HepG2 (cell line): ENCODE data around the gene SLC22A13. TPM values are rescaled to one million over a fixed set of nuclear protein-coding genes. Genes with fewer than 3 reads are reported as not detected.

Source experiments
- ATAC-seq: fragments of 200-7000 bp; cut with Tn5 transposase; 3 replicates; pipeline ENCODE4 v1.9.1; 2020; ENCODE audit warnings: mild to moderate bottlenecking, moderate library complexity
- BruUV-seq: library from RNA; stranded (reverse); fragments of 400-500 nt; replicated peaks from 2 replicates; lab custom pipeline; 2021; lab: Mats Ljungman, UMichigan
- CTCF ChIA-PET: fragments of 300-600 bp; formaldehyde crosslinking; extraction: SDS; loops from one replicate; lab custom pipeline; 2021; ENCODE audit warnings: low total read pairs, inconsistent platforms, low intra/inter-chr PET ratio; lab: Yijun Ruan, JAX
- POLR2A ChIA-PET: fragments of 350-600 bp; sonication (Branson Sonifier 250); formaldehyde crosslinking; loops from one replicate; lab custom pipeline; 2020; ENCODE audit warnings: antibody characterized with exemption, inconsistent platforms; lab: Yijun Ruan, JAX
- DNase-seq: peaks from one replicate; pipeline ENCODE4 v3.0.0-alpha.2; 2015; ENCODE audit warnings: low spot score
- FAIRE-seq: peaks from 3 replicates; lab custom pipeline; 2011; peaks lifted over from hg19 to GRCh38; lab: Jason Lieb, UNC
- H2AFZ ChIP-seq: one replicate; pipeline ENCODE4 v1.6.1; 2011; ENCODE audit warnings: low read length, inconsistent platforms
- H3K27ac ChIP-seq: fragments of 300-600 bp; 3 replicates; pipeline ENCODE4 v1.8.0; 2011; ENCODE audit warnings: mixed run types, mild to moderate bottlenecking, mixed read lengths, low read length, inconsistent platforms; ENCODE audit not compliant: insufficient read depth; ENCODE audit errors: extremely low read length
- H3K27me3 ChIP-seq, 2 experiments: fragments of 200-600 bp in 1 of 2; 2 replicates in 1 of 2; 3 replicates in 1 of 2; pipeline versions ENCODE4 v1.6.0 to v1.8.0; 2011; ENCODE audit warnings: low read length in 2 of 2, mild to moderate bottlenecking in 2 of 2, moderate library complexity in 2 of 2, inconsistent platforms in 1 of 2; ENCODE audit not compliant: insufficient read depth in 2 of 2, control insufficient read depth in 1 of 2
- H3K36me3 ChIP-seq, 2 experiments: fragments of 200-600 bp in 1 of 2; replicated peaks in 1 of 2; 2 replicates in 1 of 2; 3 replicates in 1 of 2; pipeline versions ENCODE4 v1.5.1 to v1.8.0; 2011; ENCODE audit warnings: low read length in 2 of 2, inconsistent platforms in 1 of 2; ENCODE audit not compliant: insufficient read depth in 2 of 2, control insufficient read depth in 1 of 2
- H3K4me1 ChIP-seq: 2 replicates; pipeline ENCODE4 v1.5.1; 2012; ENCODE audit warnings: low read length, inconsistent platforms; ENCODE audit not compliant: insufficient read depth
- H3K4me2 ChIP-seq: 2 replicates; pipeline ENCODE4 v1.6.0; 2011; ENCODE audit warnings: low read depth, low read length, inconsistent platforms
- H3K4me3 ChIP-seq, 3 experiments: fragments of 200-600 bp in 1 of 3; sonication (generic), shearing (Covaris generic) in 1 of 3; replicated peaks in 1 of 3; 2 replicates each; pipeline ENCODE4 v1.5.1; 2011 to 2016; ENCODE audit warnings: low read length in 3 of 3, inconsistent platforms in 2 of 3, low read depth in 2 of 3, mild to moderate bottlenecking in 2 of 3, control low read depth in 1 of 3, mixed read lengths in 1 of 3; ENCODE audit not compliant: insufficient read depth in 1 of 3
- H3K79me2 ChIP-seq: one replicate; pipeline ENCODE4 v1.6.1; 2011; ENCODE audit warnings: low read length, inconsistent platforms; ENCODE audit not compliant: insufficient read depth
- H3K9ac ChIP-seq: 2 replicates; pipeline ENCODE4 v1.6.0; 2011; ENCODE audit warnings: mild to moderate bottlenecking, low read depth, low read length, inconsistent platforms; ENCODE audit not compliant: insufficient read depth
- H3K9me3 ChIP-seq: 2 replicates; pipeline ENCODE4 v1.5.1; 2012; ENCODE audit warnings: mild to moderate bottlenecking, low read length
- H4K20me1 ChIP-seq: 2 replicates; pipeline ENCODE4 v1.6.0; 2011; ENCODE audit warnings: inconsistent platforms, mild to moderate bottlenecking, low read length, moderate library complexity; ENCODE audit not compliant: insufficient read depth
- GPN1 ChIP-seq: sonication (generic); formaldehyde crosslinking; IDR thresholded peaks from 2 replicates; pipeline ENCODE4 v1.5.1; 2020; ENCODE audit warnings: missing genetic modification reagents, borderline replicate concordance
- GZF1 ChIP-seq: sonication (generic); formaldehyde crosslinking; IDR thresholded peaks from 2 replicates; pipeline ENCODE4 v1.5.1; 2020; ENCODE audit warnings: mild to moderate bottlenecking, missing genetic modification reagents
- MAFF ChIP-seq: IDR thresholded peaks from 2 replicates; pipeline ENCODE4 v1.6.1; 2011; ENCODE audit warnings: low read depth, low read length, improper control_type of control experiment
- MAFK ChIP-seq, 2 experiments: IDR thresholded peaks in 1 of 2; conservative IDR thresholded peaks in 1 of 2; 2 replicates each; pipeline ENCODE4 v1.6.1; 2011; ENCODE audit warnings: improper control_type of control experiment in 2 of 2, low read length in 2 of 2
- MEF2D ChIP-seq: sonication (generic); formaldehyde crosslinking; IDR thresholded peaks from 2 replicates; pipeline ENCODE4 v1.5.1; 2020; ENCODE audit warnings: mild to moderate bottlenecking, missing genetic modification reagents
- PRMT3 ChIP-seq: sonication (generic); formaldehyde crosslinking; IDR thresholded peaks from 2 replicates; pipeline ENCODE4 v1.8.1; 2022; ENCODE audit warnings: low read depth, mild to moderate bottlenecking, moderate library complexity, missing genetic modification reagents, borderline replicate concordance
- ZBTB42 ChIP-seq: sonication (generic); formaldehyde crosslinking; IDR thresholded peaks from 2 replicates; pipeline ENCODE4 v1.5.0; 2020; ENCODE audit warnings: mild to moderate bottlenecking, missing genetic modification reagents
- ZNF264 ChIP-seq: sonication (generic); formaldehyde crosslinking; IDR thresholded peaks from 2 replicates; pipeline ENCODE4 v1.4.0; 2020; ENCODE audit warnings: missing genetic modification reagents
- ZNF337 ChIP-seq: sonication (generic); formaldehyde crosslinking; IDR thresholded peaks from 2 replicates; pipeline ENCODE4 v1.5.1; 2020; ENCODE audit warnings: missing genetic modification reagents, low read depth, mild to moderate bottlenecking, borderline replicate concordance
- ZNF350 ChIP-seq: sonication (generic); formaldehyde crosslinking; IDR thresholded peaks from 2 replicates; pipeline ENCODE4 v1.4.0; 2020; ENCODE audit warnings: mild to moderate bottlenecking, low read depth, missing genetic modification reagents, borderline replicate concordance
- ZNF570 ChIP-seq: sonication (generic); formaldehyde crosslinking; IDR thresholded peaks from 2 replicates; pipeline ENCODE4 v1.4.0; 2020; ENCODE audit warnings: mild to moderate bottlenecking, missing genetic modification reagents, borderline replicate concordance
- WGBS: methylation state at CpG from one replicate; pipeline ENCODE4 v1.1.6; 2017; ENCODE audit warnings: low lambda C conversion rate; 5-methylcytosine and 5-hydroxymethylcytosine counted together
- in situ Hi-C: cut with HindIII; loops from 2 replicates; pipeline ENCODE4 v1.10.0; 2017; ENCODE audit warnings: low pct_unique_long_range_greater_than_20kb; ENCODE audit not compliant: extremely low pct_ligation_motif_present
- intact Hi-C: fragments of 100-400 bp; cut with micrococcal nuclease; formaldehyde crosslinking; loops from one replicate; pipeline ENCODE4 v1.10.0; 2022; ENCODE audit not compliant: unreplicated experiment
- polyA plus RNA-seq, 8 experiments: library from polyadenylated mRNA; depleted of rRNA in 3 of 8; stranded (reverse) in 7 of 8; unstranded in 1 of 8; fragments of >200 nt; fragmentation: Illumina TruSeq in 4 of 8; extraction: Trizol in 4 of 8; gene quantifications; 2 replicates each; pipeline versions ENCODE4 v1.2.1 to v1.2.3, GENCODE V29; 2011 to 2016; ENCODE audit warnings: low read depth in 4 of 8, missing spikeins in 1 of 8, mixed read lengths in 1 of 8; ENCODE audit not compliant: insufficient read depth in 1 of 8
- total RNA-seq, 5 experiments: library from RNA; depleted of rRNA; stranded (reverse); fragments of >200 nt; fragmentation: Illumina TruSeq; extraction: Trizol; gene quantifications; 2 replicates each; pipeline ENCODE4 v1.2.3, GENCODE V29; 2016; ENCODE audit warnings: low read depth in 1 of 5
- TF ChIP-seq, protein P1 (sequence below): sonication (generic); formaldehyde crosslinking; IDR thresholded peaks from 2 replicates; pipeline ENCODE4 v1.5.0; 2020; ENCODE audit warnings: missing genetic modification reagents
- TF ChIP-seq, protein P2 (sequence below): sonication (generic); formaldehyde crosslinking; IDR thresholded peaks from 2 replicates; pipeline ENCODE4 v1.4.0; 2020; ENCODE audit warnings: missing genetic modification reagents
- TF ChIP-seq, protein P3 (sequence below): sonication (generic); formaldehyde crosslinking; IDR thresholded peaks from 2 replicates; pipeline ENCODE4 v1.9.0; 2022; ENCODE audit warnings: missing genetic modification reagents, mild to moderate bottlenecking, borderline replicate concordance

SLC22A13 gene
- total and polyA plus RNA-seq, 2 of the 13 experiments (the other 11 are each of a cell fraction or from before 2014, with no cell fraction given): 0.20 TPM; not detected in 1

DNA sequence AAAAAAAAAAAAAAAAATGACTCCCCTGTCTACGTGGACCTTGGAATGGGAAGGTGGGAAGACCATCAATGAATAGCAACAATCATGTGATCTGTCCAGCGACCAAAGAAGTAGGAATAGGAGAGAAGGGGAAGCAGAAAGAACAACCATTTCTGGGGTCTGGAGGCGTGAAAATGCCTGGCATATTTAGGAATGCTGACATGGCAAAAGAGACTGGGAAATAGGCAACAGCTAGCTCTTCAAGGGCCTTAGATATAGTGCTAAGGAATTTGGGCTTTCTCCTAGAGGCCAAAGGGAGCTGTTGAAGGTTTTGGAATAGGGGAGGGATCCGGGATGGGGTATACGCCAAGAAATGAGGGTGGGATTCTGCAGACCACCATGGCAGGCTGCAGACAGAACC is 5.9 kb downstream of the SLC22A13 start:
- DNase-seq: no peak
- Histone ChIP-seq H2AFZ (no peak overlapping the region), H3K9me3 (no peaks in the 10 kb centered on the region), H3K9ac (no peak overlapping the region), H3K4me1 (no peaks in the 10 kb centered on the region), H3K36me3 (no peaks in the 10 kb centered on the region)
- intact Hi-C loops: no loop called here
- no peak for FAIRE-seq
- CTCF ChIA-PET: no interaction called here
- no TSS peak for BruUV-seq
- 61% methylated on average over 5 of the region's 5 CpGs for WGBS
- TF ChIP-seq ZBTB42 (CRISPR knock-in tag): no peak
- TF ChIP-seq MAFF: peak; percentile 94
- TF ChIP-seq MAFK (conservative IDR thresholded peaks at IDR 0.05 in 1 of 2, IDR thresholded peaks at IDR 0.05 in 1 of 2; ENCODE audit: low read length in 2 of 2): peak; percentile 94 to 96
- TF ChIP-seq, all 625 proteins: peak for 2
- Histone ChIP-seq H3K4me3 (no peak overlapping the region), H4K20me1 (no peaks in the 10 kb centered on the region), H3K79me2 (no peaks in the 10 kb centered on the region), H3K4me2 (no peak overlapping the region), H3K27ac (no peak overlapping the region), H3K27me3 (peaks cover 1 to 4% of the 10 kb centered on the region in 2 experiments; a peak in 1 of 5 replicates)
- POLR2A ChIA-PET: no interaction called here
- ATAC-seq: no peak
- in situ Hi-C loops: loop anchor here (10.0 kb wide), 1 partner anchor 157 kb away; no protein-coding TSS in a partner anchor

DNA sequence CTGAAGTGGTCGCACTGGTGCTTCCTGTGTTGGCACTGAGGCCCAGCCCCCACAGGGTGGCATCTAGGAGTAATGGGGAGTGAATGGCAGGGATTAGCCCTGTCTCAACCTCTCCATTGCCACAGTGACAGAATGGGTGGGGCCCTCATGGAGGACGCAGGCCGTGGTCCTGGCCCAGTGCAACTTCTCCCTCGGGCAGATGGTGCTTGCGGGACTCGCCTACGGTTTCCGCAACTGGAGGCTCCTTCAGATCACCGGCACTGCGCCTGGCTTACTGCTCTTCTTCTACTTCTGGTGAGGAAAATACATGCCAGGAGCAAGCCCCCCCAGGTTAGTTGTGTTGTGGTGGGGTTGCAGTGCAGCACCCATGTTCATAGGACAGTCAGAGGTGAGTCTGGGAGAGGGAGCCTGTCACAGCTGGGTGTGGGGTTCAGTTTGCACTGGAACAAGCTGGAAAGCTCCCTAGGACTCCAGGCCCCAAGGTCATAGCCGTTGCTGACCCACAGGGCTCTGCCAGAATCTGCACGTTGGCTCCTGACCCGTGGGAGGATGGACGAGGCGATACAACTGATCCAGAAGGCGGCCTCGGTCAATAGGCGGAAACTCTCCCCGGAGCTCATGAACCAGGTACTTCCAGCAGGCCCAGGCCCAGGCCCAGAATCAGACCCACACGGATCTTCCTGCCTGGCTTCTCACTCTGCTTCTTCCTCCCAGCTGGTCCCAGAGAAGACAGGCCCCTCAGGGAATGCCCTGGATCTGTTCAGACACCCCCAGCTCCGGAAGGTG is 9.4 kb downstream of the SLC22A13 start:
- BruUV-seq: no TSS peak
- in situ Hi-C loops (loop anchor here (10.0 kb wide), 1 partner anchor 160 kb away; no protein-coding TSS in a partner anchor), intact Hi-C loops (loop anchor here (1.0 kb wide), 1 partner anchor 45 kb away; no protein-coding TSS in a partner anchor)
- WGBS: 20% methylated on average over 2 of the region's 21 CpGs
- peak; percentile 15; the same call in 2 of the 3 replicates for ATAC-seq
- H3K27me3 ChIP-seq: peaks cover 1 to 13% of the 10 kb centered on the region in 2 experiments; a peak in 2 of 5 replicates
- FAIRE-seq: no peak
- H3K27ac ChIP-seq: no peak overlapping the region
- POLR2A ChIA-PET: no interaction called here
- no peak overlapping the region for H2AFZ ChIP-seq
- no peak for DNase-seq
- H3K79me2 ChIP-seq: no peaks in the 10 kb centered on the region
- no peaks in the 10 kb centered on the region for H3K9me3 ChIP-seq
- no peak overlapping the region for H3K9ac ChIP-seq
- CTCF ChIA-PET: no interaction called here
- no peaks in the 10 kb centered on the region for H3K36me3 ChIP-seq
- H3K4me3 ChIP-seq: no peak overlapping the region
- no peaks in the 10 kb centered on the region for H4K20me1 ChIP-seq
- H3K4me1 ChIP-seq: no peaks in the 10 kb centered on the region
- no peak overlapping the region for H3K4me2 ChIP-seq
- TF ChIP-seq ZNF350 (CRISPR knock-in tag) (no peak), GZF1 (no peak), ZNF337 (CRISPR knock-in tag) (no peak), ZNF264 (no peak), PRMT3 (CRISPR knock-in tag) (no peak), GPN1 (CRISPR knock-in tag) (no peak), MEF2D (CRISPR knock-in tag) (no peak), ZNF570 (CRISPR knock-in tag) (no peak)
- TF ChIP-seq, protein P1, sequence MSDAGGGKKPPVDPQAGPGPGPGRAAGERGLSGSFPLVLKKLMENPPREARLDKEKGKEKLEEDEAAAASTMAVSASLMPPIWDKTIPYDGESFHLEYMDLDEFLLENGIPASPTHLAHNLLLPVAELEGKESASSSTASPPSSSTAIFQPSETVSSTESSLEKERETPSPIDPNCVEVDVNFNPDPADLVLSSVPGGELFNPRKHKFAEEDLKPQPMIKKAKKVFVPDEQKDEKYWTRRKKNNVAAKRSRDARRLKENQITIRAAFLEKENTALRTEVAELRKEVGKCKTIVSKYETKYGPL (CRISPR knock-in tag): no peak
- TF ChIP-seq, protein P2, sequence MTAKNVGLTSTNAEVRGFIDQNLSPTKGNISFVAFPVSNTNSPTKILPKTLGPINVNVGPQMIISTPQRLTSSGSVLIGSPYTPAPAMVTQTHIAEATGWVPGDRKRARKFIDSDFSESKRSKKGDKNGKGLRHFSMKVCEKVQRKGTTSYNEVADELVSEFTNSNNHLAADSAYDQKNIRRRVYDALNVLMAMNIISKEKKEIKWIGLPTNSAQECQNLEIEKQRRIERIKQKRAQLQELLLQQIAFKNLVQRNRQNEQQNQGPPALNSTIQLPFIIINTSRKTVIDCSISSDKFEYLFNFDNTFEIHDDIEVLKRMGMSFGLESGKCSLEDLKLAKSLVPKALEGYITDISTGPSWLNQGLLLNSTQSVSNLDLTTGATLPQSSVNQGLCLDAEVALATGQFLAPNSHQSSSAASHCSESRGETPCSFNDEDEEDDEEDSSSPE (CRISPR knock-in tag): no peak
- TF ChIP-seq, protein P3, sequence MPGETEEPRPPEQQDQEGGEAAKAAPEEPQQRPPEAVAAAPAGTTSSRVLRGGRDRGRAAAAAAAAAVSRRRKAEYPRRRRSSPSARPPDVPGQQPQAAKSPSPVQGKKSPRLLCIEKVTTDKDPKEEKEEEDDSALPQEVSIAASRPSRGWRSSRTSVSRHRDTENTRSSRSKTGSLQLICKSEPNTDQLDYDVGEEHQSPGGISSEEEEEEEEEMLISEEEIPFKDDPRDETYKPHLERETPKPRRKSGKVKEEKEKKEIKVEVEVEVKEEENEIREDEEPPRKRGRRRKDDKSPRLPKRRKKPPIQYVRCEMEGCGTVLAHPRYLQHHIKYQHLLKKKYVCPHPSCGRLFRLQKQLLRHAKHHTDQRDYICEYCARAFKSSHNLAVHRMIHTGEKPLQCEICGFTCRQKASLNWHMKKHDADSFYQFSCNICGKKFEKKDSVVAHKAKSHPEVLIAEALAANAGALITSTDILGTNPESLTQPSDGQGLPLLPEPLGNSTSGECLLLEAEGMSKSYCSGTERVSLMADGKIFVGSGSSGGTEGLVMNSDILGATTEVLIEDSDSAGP: no peak
